OCI-LY1 (cell line): Measurements from ENCODE around the gene MLPH.

Source experiments
- H2AFZ ChIP-seq: fragments of 200-600 bp; sonication (generic), shearing (Covaris generic); 2 replicates; pipeline ENCODE4 v1.6.0; 2014; ENCODE audit warnings: antibody characterized with exemption, mild to moderate bottlenecking, low read length
- H3F3A ChIP-seq: fragments of 200-600 bp; sonication (generic), shearing (Covaris generic); 2 replicates; pipeline ENCODE4 v1.6.0; 2014; ENCODE audit warnings: mild to moderate bottlenecking, antibody characterized with exemption, low read length, moderate library complexity; ENCODE audit not compliant: insufficient read depth
- H3K27ac ChIP-seq: fragments of 200-600 bp; sonication (generic); 2 replicates; pipeline ENCODE4 v1.5.1; 2014; ENCODE audit warnings: low read length, mixed run types, mild to moderate bottlenecking, low read depth; ENCODE audit not compliant: poor library complexity, severe bottlenecking
- H3K27me3 ChIP-seq: fragments of 200-600 bp; sonication (generic); 2 replicates; pipeline ENCODE4 v1.6.0; 2014; ENCODE audit warnings: antibody characterized with exemption, mild to moderate bottlenecking, low read length, moderate library complexity; ENCODE audit not compliant: insufficient read depth
- H3K36me3 ChIP-seq: fragments of 200-600 bp; sonication (generic); 2 replicates; pipeline ENCODE4 v1.6.1; 2014; ENCODE audit warnings: mild to moderate bottlenecking, antibody characterized with exemption, low read length, moderate library complexity, mixed read lengths; ENCODE audit not compliant: insufficient read depth
- H3K4me1 ChIP-seq: fragments of 200-600 bp; sonication (generic); 2 replicates; pipeline ENCODE4 v1.5.1; 2014; ENCODE audit warnings: mild to moderate bottlenecking, low read length, moderate library complexity; ENCODE audit not compliant: insufficient read depth, severe bottlenecking
- H3K4me2 ChIP-seq: fragments of 200-600 bp; sonication (generic), shearing (Covaris generic); 2 replicates; pipeline ENCODE4 v1.6.1; 2014; ENCODE audit warnings: low read length
- H3K4me3 ChIP-seq: fragments of 200-600 bp; sonication (generic); 2 replicates; pipeline ENCODE4 v1.5.1; 2014; ENCODE audit warnings: low read length, low read depth, mild to moderate bottlenecking, mixed read lengths; ENCODE audit not compliant: poor library complexity, severe bottlenecking
- H3K79me2 ChIP-seq: fragments of 200-600 bp; shearing (Covaris generic); 2 replicates; pipeline ENCODE4 v1.6.1; 2016; ENCODE audit warnings: mixed run types, low read length, mixed read lengths; ENCODE audit not compliant: insufficient read depth
- H3K9ac ChIP-seq: fragments of 200-600 bp; sonication (generic), shearing (Covaris generic); 2 replicates; pipeline ENCODE4 v1.6.1; 2014; ENCODE audit warnings: mild to moderate bottlenecking, low read length, mixed read lengths
- H3K9me2 ChIP-seq: fragments of 200-600 bp; sonication (generic), shearing (Covaris generic); 2 replicates; pipeline ENCODE4 v1.6.1; 2014; ENCODE audit warnings: low read depth, mild to moderate bottlenecking, low read length, mixed read lengths
- H3K9me3 ChIP-seq: fragments of 200-600 bp; shearing (Covaris generic); 2 replicates; pipeline ENCODE4 v1.6.1; 2014; ENCODE audit warnings: low read length, mixed read lengths
- H4K20me1 ChIP-seq: fragments of 200-600 bp; sonication (generic), shearing (Covaris generic); 2 replicates; pipeline ENCODE4 v1.6.0; 2016; ENCODE audit warnings: mild to moderate bottlenecking, low read length; ENCODE audit not compliant: insufficient read depth
- CTCF ChIP-seq: fragments of 200-600 bp; sonication (generic), shearing (Covaris generic); IDR thresholded peaks from 2 replicates; pipeline ENCODE4 v1.5.1; 2017; ENCODE audit warnings: mild to moderate bottlenecking, antibody characterized with exemption, low read length, moderate library complexity, mixed read lengths
- EZH2 ChIP-seq: fragments of 200-600 bp; sonication (generic), shearing (Covaris generic); IDR thresholded peaks from 2 replicates; pipeline ENCODE4 v1.8.0; 2017; ENCODE audit warnings: borderline replicate concordance, mixed run types, mild to moderate bottlenecking, antibody characterized with exemption, low read length, moderate library complexity, mixed read lengths

The MLPH gene

GRCh38 chr2:237577956-237578870 is 91.2 kb downstream of the MLPH start:
- Histone ChIP-seq H4K20me1 (no peaks in the 10 kb centered on the region), H3K79me2 (no peaks in the 10 kb centered on the region), H3K4me1 (peaks cover 3% of the 10 kb centered on the region), H2AFZ (no peak overlapping the region), H3K9me3 (no peaks in the 10 kb centered on the region), H3K36me3 (no peaks in the 10 kb centered on the region), H3K27ac (no peak overlapping the region), H3K4me2 (no peak overlapping the region), H3K9me2 (no peaks in the 10 kb centered on the region), H3F3A (no peaks in the 10 kb centered on the region), H3K27me3 (peaks cover 16% of the 10 kb centered on the region), H3K4me3 (no peak overlapping the region), H3K9ac (no peak overlapping the region)
- TF ChIP-seq EZH2: no peak
- no peak for TF ChIP-seq CTCF

- no peak overlapping the region for H3K9ac ChIP-seq
- no peak overlapping the region for H2AFZ ChIP-seq
- no peaks in the 10 kb centered on the region for H3F3A ChIP-seq
- TF ChIP-seq EZH2 (no peak), CTCF (no peak)
- no peaks in the 10 kb centered on the region for H3K9me2 ChIP-seq
- H3K36me3 ChIP-seq: no peaks in the 10 kb centered on the region
- no peaks in the 10 kb centered on the region for H3K9me3 ChIP-seq
- H4K20me1 ChIP-seq: no peaks in the 10 kb centered on the region
- H3K79me2 ChIP-seq: no peaks in the 10 kb centered on the region
- peak overlapping the region; percentile 29; the same call in 1 of the 2 replicates for H3K4me2 ChIP-seq
- no peak overlapping the region for H3K4me3 ChIP-seq
- peaks cover 3% of the 10 kb centered on the region for H3K4me1 ChIP-seq
- H3K27me3 ChIP-seq: peaks cover 12% of the 10 kb centered on the region; the same call in 1 of the 2 replicates
- H3K27ac ChIP-seq: no peak overlapping the region
Measured at GRCh38 chr2:237581326-237581725, 94.3 kb downstream of the MLPH start.

- TF ChIP-seq CTCF (peak; percentile 58; the same call in 1 of the 2 replicates), EZH2 (no peak)
- Histone ChIP-seq H4K20me1 (no peaks in the 10 kb centered on the region), H3K4me3 (no peak overlapping the region), H3K27ac (no peak overlapping the region), H3K9me2 (no peaks in the 10 kb centered on the region), H3K27me3 (peaks cover 12% of the 10 kb centered on the region; the same call in 1 of the 2 replicates), H3K79me2 (no peaks in the 10 kb centered on the region), H3K4me2 (peak overlapping the region; percentile 29; the same call in 1 of the 2 replicates), H3K4me1 (peaks cover 3% of the 10 kb centered on the region), H3K9ac (no peak overlapping the region), H2AFZ (no peak overlapping the region), H3K36me3 (no peaks in the 10 kb centered on the region), H3F3A (no peaks in the 10 kb centered on the region), H3K9me3 (no peaks in the 10 kb centered on the region)
Measured at GRCh38 chr2:237581751-237582746, 95.0 kb downstream of the MLPH start.
